ENCODE data around the gene SLC43A1.
"Not testable (repeated sequence)": the region's sequence is repeated elsewhere in the genome, so short reads cannot be mapped to it uniquely, and the experiment has no call there.

SLC43A1 gene

GRCh38 chr11:57515332-57516060, at the start of gene SLC43A1:
TSS of gene SLC43A1 (minus strand) at chr11:57515702. CDS start at chr11:57514111, 1,591 bp downstream.
- DNase-seq: peak; percentile 36

GRCh38 chr11:57562596-57562995, 47.1 kb upstream of the SLC43A1 start:
- DNase-seq: no peak

GRCh38 chr11:57560146-57560545, 44.6 kb upstream of the SLC43A1 start:
- DNase-seq: no peak

GRCh38 chr11:57556041-57556440, 40.5 kb upstream of the SLC43A1 start:
- no peak for DNase-seq

GRCh38 chr11:57555393-57555792, 39.9 kb upstream of the SLC43A1 start:
- no peak for DNase-seq

GRCh38 chr11:57552479-57552878, 37.0 kb upstream of the SLC43A1 start:
- no peak for DNase-seq

- no peak for DNase-seq
Measured at GRCh38 chr11:57551941-57552340, 36.4 kb upstream of the SLC43A1 start.

GRCh38 chr11:57549983-57550382, 34.5 kb upstream of the SLC43A1 start:
- DNase-seq: no peak

GRCh38 chr11:57547854-57548377, 32.4 kb upstream of the SLC43A1 start:
- DNase-seq: no peak

- DNase-seq: no peak
Measured at GRCh38 chr11:57546869-57547475, 31.5 kb upstream of the SLC43A1 start.

- no peak for DNase-seq
Measured at GRCh38 chr11:57546451-57546850, 30.9 kb upstream of the SLC43A1 start.

GRCh38 chr11:57545883-57546282, 30.4 kb upstream of the SLC43A1 start:
- no peak for DNase-seq

GRCh38 chr11:57544566-57544965, 29.1 kb upstream of the SLC43A1 start:
- DNase-seq: no peak

GRCh38 chr11:57543593-57543992, 28.1 kb upstream of the SLC43A1 start:
- no peak for DNase-seq

- no peak for DNase-seq
Measured at GRCh38 chr11:57542582-57542981, 27.1 kb upstream of the SLC43A1 start.

GRCh38 chr11:57541169-57541568, 25.7 kb upstream of the SLC43A1 start:
- DNase-seq: no peak

GRCh38 chr11:57539342-57539741, 23.8 kb upstream of the SLC43A1 start:
- no peak for DNase-seq

GRCh38 chr11:57536947-57537619, 21.6 kb upstream of the SLC43A1 start, which contains the start of gene SMTNL1:
TSS of gene SMTNL1 (plus strand) at chr11:57537595. CDS start at chr11:57542643, 5,048 bp downstream.
- no peak for DNase-seq

GRCh38 chr11:57534449-57534848, 18.9 kb upstream of the SLC43A1 start:
- DNase-seq: not testable (repeated sequence)

GRCh38 chr11:57530596-57531507, 15.3 kb upstream of the SLC43A1 start, which contains the start of gene TIMM10:
TSS of gene TIMM10 (minus strand) at chr11:57530754. CDS start at chr11:57530189, 565 bp downstream.
- peak; percentile 91 for DNase-seq

GRCh38 chr11:57530215-57530595, 14.7 kb upstream of the SLC43A1 start:
- DNase-seq: no peak

GRCh38 chr11:57529012-57529411, 13.5 kb upstream of the SLC43A1 start:
- DNase-seq: no peak

All from activated CD8-positive, alpha-beta memory T cell treated with anti-CD3 and anti-CD28 coated beads, Interleukin-2, amount 50 U/mL, for 4 hours (primary cell).